Breast epithelium (tissue), 4 donors: ENCODE data around the gene THOC2. TPM values are rescaled to one million over a fixed set of nuclear protein-coding genes. Genes with fewer than 3 reads are reported as not detected.
"Not testable (repeated sequence)": the region's sequence is repeated elsewhere in the genome, so short reads cannot be mapped to it uniquely, and the experiment has no call there.

ENCODE experiments used
- DNase-seq, 2 donors: peaks; one replicate each; pipeline ENCODE4 v3.0.0-alpha.2; 2019; ENCODE audit warnings: low spot score in 2 of 2
- H3K27ac ChIP-seq, 2 donors: fragments of 200-600 bp; sonication (generic) in 1 of 2; one replicate each; pipeline ENCODE4 v1.5.1; 2016 to 2019; ENCODE audit warnings: mild to moderate bottlenecking in 1 of 2
- H3K27me3 ChIP-seq, 2 donors: fragments of 200-600 bp; sonication (generic) in 1 of 2; one replicate each; pipeline versions ENCODE4 v1.5.1 to v1.6.0; 2017 to 2019; ENCODE audit warnings: control low read depth in 1 of 2, mild to moderate bottlenecking in 1 of 2
- H3K36me3 ChIP-seq: fragments of 200-600 bp; one replicate; pipeline ENCODE4 v1.5.1; 2019
- H3K4me1 ChIP-seq, 2 donors: fragments of 200-600 bp; sonication (generic); one replicate each; pipeline ENCODE4 v1.5.1; 2016 to 2019; ENCODE audit warnings: control low read depth in 1 of 2
- H3K4me3 ChIP-seq, 3 donors: fragments of 200-600 bp; sonication (generic); 1 replicate in 2 of 3; 2 replicates in 1 of 3; pipeline ENCODE4 v1.5.1; 2016 to 2019; ENCODE audit warnings: mild to moderate bottlenecking in 3 of 3, moderate library complexity in 2 of 3
- H3K9me3 ChIP-seq, 2 donors: fragments of 200-600 bp; sonication (generic) in 1 of 2; one replicate each; pipeline ENCODE4 v1.5.1; 2016 to 2019; ENCODE audit warnings: control low read depth in 1 of 2
- CTCF ChIP-seq, 3 donors: fragments of 450-650 bp; IDR thresholded peaks; one replicate each; pipeline ENCODE4 v1.5.1; 2016 to 2017; ENCODE audit warnings: antibody characterized with exemption in 3 of 3, mild to moderate bottlenecking in 3 of 3, moderate library complexity in 3 of 3
- POLR2A ChIP-seq: fragments of 450-650 bp; IDR thresholded peaks from one replicate; pipeline ENCODE4 v1.6.1; 2016; ENCODE audit warnings: antibody characterized with exemption, mild to moderate bottlenecking, moderate library complexity
- POLR2AphosphoS5 ChIP-seq, 3 donors: sonication (generic); formaldehyde crosslinking; IDR thresholded peaks; one replicate each; pipeline ENCODE4 v1.6.1; 2017; ENCODE audit warnings: antibody characterized with exemption in 3 of 3
- intact Hi-C: fragments of 100-400 bp; cut with DNase I; formaldehyde crosslinking; loops from one replicate; pipeline ENCODE4 v1.15.1; 2023; ENCODE audit warnings: low total_unique reads
- total RNA-seq, 3 donors: library from RNA; depleted of rRNA; stranded (reverse); fragments of >200 nt; gene quantifications; one replicate each; pipeline ENCODE4 v1.1.0, GENCODE V29; 2016

The THOC2 gene
- total RNA-seq, 3 donors from 2014 or later: 72.8 to 169 (median 119) TPM

GRCh38 chrX:123771449-123772064, 38.7 kb upstream of the THOC2 start:
- H3K4me1 ChIP-seq: no peaks in the 10 kb centered on the region
- no peak overlapping the region for H3K4me3 ChIP-seq
- no peaks in the 10 kb centered on the region for H3K27me3 ChIP-seq
- H3K27ac ChIP-seq: no peak overlapping the region
- intact Hi-C loops: loop anchor here (10.0 kb wide), 1 partner anchor 1517 kb away; no protein-coding TSS in a partner anchor
- no peak for DNase-seq
- H3K9me3 ChIP-seq: no peaks in the 10 kb centered on the region
- TF ChIP-seq POLR2A: no peak
- no peak for TF ChIP-seq POLR2AphosphoS5 (IDR thresholded peaks at IDR 0.05)
- TF ChIP-seq CTCF (IDR thresholded peaks at IDR 0.05): no peak
- no peaks in the 10 kb centered on the region for H3K36me3 ChIP-seq

GRCh38 chrX:123764967-123765871, 32.4 kb upstream of the THOC2 start:
- no peaks in the 10 kb centered on the region for H3K4me1 ChIP-seq
- intact Hi-C loops: loop anchor here (5.0 kb wide), 1 partner anchor 313 kb away; no protein-coding TSS in a partner anchor
- no peaks in the 10 kb centered on the region for H3K9me3 ChIP-seq
- H3K36me3 ChIP-seq: no peaks in the 10 kb centered on the region
- peak overlapping the region; percentile 20 to 73 for H3K27ac ChIP-seq
- H3K4me3 ChIP-seq: peak overlapping the region; percentile 23 to 56 (median 40)
- DNase-seq: peak; percentile 77 to 78
- TF ChIP-seq POLR2A: no peak
- TF ChIP-seq POLR2AphosphoS5 (IDR thresholded peaks at IDR 0.05): no peak
- no peak for TF ChIP-seq CTCF (IDR thresholded peaks at IDR 0.05)
- H3K27me3 ChIP-seq: no peaks in the 10 kb centered on the region

- H3K9me3 ChIP-seq, H3K4me1 ChIP-seq, H3K36me3 ChIP-seq, intact Hi-C loops, DNase-seq, H3K4me3 ChIP-seq, H3K27ac ChIP-seq, H3K27me3 ChIP-seq: not testable (repeated sequence)
These were observed 27.0 kb upstream of the THOC2 start for GRCh38 chrX:123759849-123760248.

GRCh38 chrX:123757794-123758193, 24.9 kb upstream of the THOC2 start:
- H3K9me3 ChIP-seq, H3K4me1 ChIP-seq, H3K27me3 ChIP-seq, H3K36me3 ChIP-seq, DNase-seq, H3K27ac ChIP-seq, intact Hi-C loops, H3K4me3 ChIP-seq: not testable (repeated sequence)

- TF ChIP-seq POLR2A (no peak), CTCF (IDR thresholded peaks at IDR 0.05) (no peak), POLR2AphosphoS5 (IDR thresholded peaks at IDR 0.05) (no peak)
- Histone ChIP-seq H3K27me3 (no peaks in the 10 kb centered on the region), H3K4me3 (no peak overlapping the region), H3K36me3 (no peaks in the 10 kb centered on the region), H3K27ac (peak overlapping the region; percentile 32 to 40), H3K4me1 (no peaks in the 10 kb centered on the region), H3K9me3 (peaks cover 0 to 8% of the 10 kb centered on the region in 2 donors)
- intact Hi-C loops: no loop called here
- DNase-seq: no peak
These were observed 23.5 kb upstream of the THOC2 start for GRCh38 chrX:123756320-123756719.

GRCh38 chrX:123755107-123755506, 22.3 kb upstream of the THOC2 start:
- no peaks in the 10 kb centered on the region for H3K36me3 ChIP-seq
- no peak overlapping the region for H3K4me3 ChIP-seq
- no peaks in the 10 kb centered on the region for H3K27me3 ChIP-seq
- no peaks in the 10 kb centered on the region for H3K4me1 ChIP-seq
- TF ChIP-seq POLR2AphosphoS5 (IDR thresholded peaks at IDR 0.05): no peak
- no peak overlapping the region for H3K27ac ChIP-seq
- peaks cover 0 to 8% of the 10 kb centered on the region in 2 donors for H3K9me3 ChIP-seq
- intact Hi-C loops: no loop called here
- DNase-seq: no peak
